PFSK-1 (cell line): Measurements from ENCODE around the gene ZNF214.

Source experiments
- FOXP2 ChIP-seq: optimal IDR thresholded peaks from 2 replicates; pipeline ENCODE3; 2011; ENCODE audit warnings: borderline replicate concordance, control low read depth, inconsistent platforms; ENCODE audit not compliant: insufficient read depth; ENCODE audit errors: extremely low read length, extremely low read depth
- POLR2AphosphoS5 ChIP-seq: IDR thresholded peaks from 2 replicates; pipeline ENCODE4 v1.6.1; 2012; ENCODE audit warnings: low read depth, mild to moderate bottlenecking, control low read depth, low read length, moderate library complexity
- REST ChIP-seq, 2 experiments: IDR thresholded peaks; 2 replicates each; pipeline versions ENCODE4 v1.6.1 to v1.8.0; 2011 to 2012; ENCODE audit warnings: low read depth in 2 of 2, low read length in 2 of 2, control low read depth in 1 of 2, inconsistent platforms in 1 of 2, mild to moderate bottlenecking in 1 of 2, moderate library complexity in 1 of 2; ENCODE audit not compliant: insufficient read depth in 1 of 2
- SIN3A ChIP-seq: IDR thresholded peaks from 2 replicates; pipeline ENCODE4 v1.6.1; 2012; ENCODE audit warnings: mild to moderate bottlenecking, low read length, moderate library complexity, borderline replicate concordance; ENCODE audit not compliant: insufficient read depth
- TAF1 ChIP-seq: IDR thresholded peaks from 2 replicates; pipeline ENCODE4 v1.6.1; 2012; ENCODE audit warnings: low read length, control low read depth, borderline replicate concordance; ENCODE audit not compliant: insufficient read depth

DNA sequence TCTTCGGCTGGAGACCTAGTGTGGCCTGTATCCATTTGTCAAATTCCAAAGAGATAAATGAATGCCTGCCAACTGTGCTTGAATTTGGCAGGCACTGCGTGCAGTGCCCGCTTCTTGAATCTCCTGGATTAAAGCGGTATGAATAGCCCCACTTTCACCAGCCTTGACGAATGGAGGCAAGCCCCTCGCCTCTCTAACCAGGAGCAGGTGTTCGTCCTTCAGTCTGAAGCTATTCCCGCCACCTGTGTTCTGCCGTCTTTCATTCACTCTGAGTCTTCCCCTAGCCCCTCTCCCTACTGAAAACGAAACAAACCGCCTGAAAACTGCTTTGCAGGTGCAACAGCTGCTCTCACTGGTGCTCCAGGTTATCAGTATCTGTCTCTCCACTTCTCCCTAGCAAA, 11.3 kb upstream of the ZNF214 start:
- TF ChIP-seq POLR2AphosphoS5 (no peak), TAF1 (no peak), REST (IDR thresholded peaks at IDR 0.05; ENCODE audit: insufficient read depth in 1 of 2, low read depth in 2 of 2, low read length in 2 of 2) (no peak), SIN3A (no peak), FOXP2 (no peak)
